KMS-11 (cell line): ENCODE results near the gene PRKCZ.
"Not testable (repeated sequence)": the region's sequence is repeated elsewhere in the genome, so short reads cannot be mapped to it uniquely, and the experiment has no call there.

Experiments
- H2AFZ ChIP-seq: fragments of 200-600 bp; sonication (generic); 2 replicates; pipeline ENCODE4 v1.6.1; 2016; ENCODE audit warnings: antibody characterized with exemption, mixed run types, low read depth
- H3K27ac ChIP-seq: fragments of 200-600 bp; sonication (generic); 2 replicates; pipeline ENCODE4 v1.6.1; 2016; ENCODE audit warnings: mild to moderate bottlenecking, mixed run types
- H3K27me3 ChIP-seq: fragments of 200-600 bp; sonication (generic); 2 replicates; pipeline ENCODE4 v1.6.1; 2017; ENCODE audit warnings: mild to moderate bottlenecking, low read depth, mixed run types, moderate library complexity; ENCODE audit not compliant: insufficient read depth
- H3K36me3 ChIP-seq: fragments of 200-600 bp; sonication (generic); 2 replicates; pipeline ENCODE4 v1.6.1; 2017; ENCODE audit warnings: mild to moderate bottlenecking, mixed run types; ENCODE audit not compliant: insufficient read depth
- H3K4me1 ChIP-seq: fragments of 200-600 bp; sonication (generic); 2 replicates; pipeline ENCODE4 v1.6.1; 2016; ENCODE audit warnings: mild to moderate bottlenecking, low read depth, mixed run types; ENCODE audit not compliant: poor library complexity, severe bottlenecking
- H3K4me2 ChIP-seq: fragments of 200-600 bp; sonication (generic); 2 replicates; pipeline ENCODE4 v1.7.0; 2016; ENCODE audit warnings: mild to moderate bottlenecking, mixed run types
- H3K4me3 ChIP-seq: fragments of 200-600 bp; sonication (generic); IDR thresholded peaks from 2 replicates; pipeline ENCODE4 v1.6.1; 2017; ENCODE audit warnings: low read depth, low read length, mixed read lengths; ENCODE audit not compliant: insufficient read depth
- H3K79me2 ChIP-seq: fragments of 200-600 bp; sonication (generic); 2 replicates; pipeline ENCODE4 v1.6.1; 2016; ENCODE audit warnings: low read depth, mixed run types; ENCODE audit not compliant: insufficient read depth
- H3K9ac ChIP-seq: fragments of 200-600 bp; sonication (generic); 2 replicates; pipeline ENCODE4 v1.6.1; 2016; ENCODE audit warnings: mild to moderate bottlenecking, mixed run types
- H4K20me1 ChIP-seq: fragments of 200-600 bp; sonication (generic); 2 replicates; pipeline ENCODE4 v1.6.1; 2016; ENCODE audit warnings: mild to moderate bottlenecking, mixed run types; ENCODE audit not compliant: insufficient read depth
- TF ChIP-seq, protein P1 (sequence below): fragments of 200-600 bp; sonication (generic); conservative IDR thresholded peaks from 2 replicates; pipeline ENCODE4 v1.6.1; 2017; ENCODE audit warnings: low read depth, mild to moderate bottlenecking, antibody characterized with exemption, low read length, moderate library complexity, mixed read lengths

Gene PRKCZ

DNA sequence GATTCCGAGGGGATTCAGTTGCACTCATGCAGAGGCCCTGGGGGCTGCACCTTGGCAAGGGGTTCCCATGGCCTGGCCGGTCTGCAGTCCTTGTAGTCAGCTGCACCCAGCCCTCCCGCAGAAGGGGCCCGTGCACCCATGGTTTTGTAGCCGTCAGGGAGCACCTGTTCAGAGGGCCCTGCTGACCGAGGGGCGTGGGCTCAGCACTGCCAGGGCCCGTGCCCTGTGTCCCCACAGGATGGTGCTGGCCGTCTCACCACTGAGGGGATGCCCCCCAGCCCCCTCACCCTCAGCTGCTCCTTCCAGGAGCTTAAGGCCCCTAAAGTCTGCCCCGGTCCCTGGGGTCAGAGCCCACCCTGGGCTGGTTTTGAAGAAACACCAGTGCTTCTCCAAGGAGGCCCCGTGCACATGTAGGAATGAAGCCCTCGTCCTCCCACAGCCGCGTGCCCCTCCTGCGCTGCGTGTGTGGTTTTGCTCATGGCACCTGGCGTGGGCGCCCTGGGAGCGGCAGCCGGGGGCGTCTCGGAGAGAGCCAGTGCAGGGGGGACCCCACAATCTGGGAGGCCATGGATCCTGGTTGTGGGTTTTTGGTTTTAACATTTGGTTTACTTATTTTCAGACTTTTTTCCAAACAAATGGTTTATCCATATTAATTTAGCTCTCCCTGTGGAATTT, 40.1 kb downstream of the PRKCZ start:
- TF ChIP-seq, protein P1, sequence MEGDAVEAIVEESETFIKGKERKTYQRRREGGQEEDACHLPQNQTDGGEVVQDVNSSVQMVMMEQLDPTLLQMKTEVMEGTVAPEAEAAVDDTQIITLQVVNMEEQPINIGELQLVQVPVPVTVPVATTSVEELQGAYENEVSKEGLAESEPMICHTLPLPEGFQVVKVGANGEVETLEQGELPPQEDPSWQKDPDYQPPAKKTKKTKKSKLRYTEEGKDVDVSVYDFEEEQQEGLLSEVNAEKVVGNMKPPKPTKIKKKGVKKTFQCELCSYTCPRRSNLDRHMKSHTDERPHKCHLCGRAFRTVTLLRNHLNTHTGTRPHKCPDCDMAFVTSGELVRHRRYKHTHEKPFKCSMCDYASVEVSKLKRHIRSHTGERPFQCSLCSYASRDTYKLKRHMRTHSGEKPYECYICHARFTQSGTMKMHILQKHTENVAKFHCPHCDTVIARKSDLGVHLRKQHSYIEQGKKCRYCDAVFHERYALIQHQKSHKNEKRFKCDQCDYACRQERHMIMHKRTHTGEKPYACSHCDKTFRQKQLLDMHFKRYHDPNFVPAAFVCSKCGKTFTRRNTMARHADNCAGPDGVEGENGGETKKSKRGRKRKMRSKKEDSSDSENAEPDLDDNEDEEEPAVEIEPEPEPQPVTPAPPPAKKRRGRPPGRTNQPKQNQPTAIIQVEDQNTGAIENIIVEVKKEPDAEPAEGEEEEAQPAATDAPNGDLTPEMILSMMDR: no peak
- H3K27me3 ChIP-seq: peaks cover 43% of the 10 kb centered on the region
- H3K79me2 ChIP-seq: no peaks in the 10 kb centered on the region
- no peak overlapping the region for H3K27ac ChIP-seq
- H3K4me1 ChIP-seq: no peaks in the 10 kb centered on the region
- no peak overlapping the region for H2AFZ ChIP-seq
- H3K4me3 ChIP-seq: no peak overlapping the region
- H3K36me3 ChIP-seq: no peaks in the 10 kb centered on the region
- H3K9ac ChIP-seq: no peak overlapping the region
- no peaks in the 10 kb centered on the region for H4K20me1 ChIP-seq
- H3K4me2 ChIP-seq: no peak overlapping the region

DNA sequence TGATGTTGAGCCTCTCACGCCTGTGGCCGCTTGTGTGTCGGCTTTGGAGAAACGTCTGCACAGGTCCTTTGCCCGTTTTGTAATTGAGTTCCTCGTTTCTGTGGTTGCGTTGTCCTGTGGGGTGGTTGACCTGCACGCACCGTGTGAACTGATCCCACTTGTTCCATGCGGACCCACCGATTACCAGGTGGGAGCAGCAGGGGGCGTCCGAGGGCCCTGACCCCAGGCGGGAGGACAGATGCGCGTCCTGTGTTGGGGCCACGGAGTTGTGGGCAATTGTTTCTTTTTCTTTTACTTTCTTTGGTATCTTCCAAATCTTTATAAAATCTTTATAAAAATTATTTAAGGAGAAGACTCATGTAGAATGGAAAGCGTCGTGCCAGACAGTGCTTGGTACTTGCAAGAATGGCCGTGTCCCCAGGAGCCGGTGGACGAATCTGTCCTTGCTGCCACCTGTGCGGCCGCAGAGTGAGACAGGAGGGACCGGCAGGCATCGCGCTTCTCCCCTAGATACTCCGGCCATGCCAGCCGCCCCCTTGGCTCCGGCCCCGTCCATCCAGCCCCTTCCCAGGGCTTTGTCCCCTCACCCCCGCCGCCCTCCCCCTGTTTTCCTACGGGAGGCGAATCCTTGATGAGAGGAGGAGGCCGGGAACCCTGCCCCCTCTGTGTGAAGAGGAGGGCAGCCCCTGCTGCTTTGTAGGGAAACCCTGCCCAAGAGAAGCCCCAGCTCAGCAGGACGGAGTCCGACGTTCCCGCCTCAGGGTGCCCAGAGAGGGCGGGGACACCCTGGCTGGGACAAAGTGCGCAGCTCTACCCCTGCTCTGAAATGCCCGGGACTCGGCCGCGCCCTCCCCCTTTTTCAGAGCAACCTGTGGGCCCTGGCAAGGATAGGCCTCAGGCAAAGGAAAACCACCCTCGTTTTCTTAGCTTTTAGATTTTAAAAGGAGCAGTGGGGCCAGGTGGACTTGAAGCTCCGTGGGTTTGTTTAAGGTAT, 41.7 kb downstream of the PRKCZ start:
- H3K79me2 ChIP-seq: no peaks in the 10 kb centered on the region
- H3K27me3 ChIP-seq: peaks cover 37% of the 10 kb centered on the region
- H3K27ac ChIP-seq: no peak overlapping the region
- H2AFZ ChIP-seq: no peak overlapping the region
- H3K4me1 ChIP-seq: no peaks in the 10 kb centered on the region
- no peak overlapping the region for H3K4me3 ChIP-seq
- H3K4me2 ChIP-seq: no peak overlapping the region
- H4K20me1 ChIP-seq: no peaks in the 10 kb centered on the region
- no peaks in the 10 kb centered on the region for H3K36me3 ChIP-seq
- H3K9ac ChIP-seq: no peak overlapping the region
- TF ChIP-seq, protein P1: no peak

DNA sequence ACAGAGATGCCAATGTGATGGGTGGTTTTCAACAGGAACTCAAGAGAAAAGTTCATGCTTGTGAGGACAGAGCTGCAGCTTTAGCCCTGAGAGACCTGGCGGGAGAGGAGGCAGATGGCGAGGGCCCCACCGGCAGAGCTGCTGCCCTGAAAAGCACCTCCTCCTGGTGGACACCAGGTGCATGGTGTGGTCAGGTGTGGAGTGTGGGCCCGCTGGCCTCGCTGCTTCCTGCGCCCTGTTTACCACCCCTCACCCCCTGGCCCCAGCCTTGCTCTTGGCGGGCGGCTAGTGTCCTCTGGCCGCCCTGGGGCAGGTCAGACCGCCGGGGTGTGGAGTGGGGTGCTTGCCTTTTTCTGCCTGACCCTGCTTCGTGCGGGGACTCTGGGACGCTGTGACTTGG, 42.8 kb downstream of the PRKCZ start:
- H3K79me2 ChIP-seq: no peaks in the 10 kb centered on the region
- no peak overlapping the region for H3K4me3 ChIP-seq
- no peak overlapping the region for H3K9ac ChIP-seq
- no peaks in the 10 kb centered on the region for H3K36me3 ChIP-seq
- H3K27me3 ChIP-seq: peaks cover 30% of the 10 kb centered on the region
- H3K27ac ChIP-seq: no peak overlapping the region
- H3K4me1 ChIP-seq: no peaks in the 10 kb centered on the region
- TF ChIP-seq, protein P1: no peak
- H2AFZ ChIP-seq: no peak overlapping the region
- no peak overlapping the region for H3K4me2 ChIP-seq
- no peaks in the 10 kb centered on the region for H4K20me1 ChIP-seq

DNA sequence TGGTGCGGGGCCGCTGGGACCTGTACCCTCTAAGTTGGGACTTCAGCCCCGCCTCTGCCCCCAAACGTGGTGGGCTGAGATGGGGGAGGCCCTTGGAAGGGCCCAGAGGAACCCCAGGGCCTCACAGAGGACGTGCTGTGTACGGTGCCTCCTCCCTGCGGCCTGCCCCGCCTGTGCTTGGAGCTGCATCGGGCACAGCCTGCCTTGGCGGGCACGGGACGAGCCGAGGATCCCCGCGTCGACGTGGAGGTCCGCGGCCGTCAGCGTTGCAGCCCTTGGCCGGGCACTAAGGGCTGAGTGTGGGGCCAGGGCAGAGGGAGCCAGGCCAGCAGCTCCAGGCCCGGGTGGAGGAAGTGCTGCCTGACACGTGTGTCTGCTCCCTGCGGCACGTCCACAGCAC, 43.4 kb downstream of the PRKCZ start:
- no peaks in the 10 kb centered on the region for H3K79me2 ChIP-seq
- no peak overlapping the region for H3K4me3 ChIP-seq
- H4K20me1 ChIP-seq: no peaks in the 10 kb centered on the region
- no peaks in the 10 kb centered on the region for H3K36me3 ChIP-seq
- H3K4me1 ChIP-seq: no peaks in the 10 kb centered on the region
- no peak overlapping the region for H3K9ac ChIP-seq
- no peak overlapping the region for H3K4me2 ChIP-seq
- no peak overlapping the region for H2AFZ ChIP-seq
- no peak overlapping the region for H3K27ac ChIP-seq
- TF ChIP-seq, protein P1: no peak
- H3K27me3 ChIP-seq: peaks cover 30% of the 10 kb centered on the region

DNA sequence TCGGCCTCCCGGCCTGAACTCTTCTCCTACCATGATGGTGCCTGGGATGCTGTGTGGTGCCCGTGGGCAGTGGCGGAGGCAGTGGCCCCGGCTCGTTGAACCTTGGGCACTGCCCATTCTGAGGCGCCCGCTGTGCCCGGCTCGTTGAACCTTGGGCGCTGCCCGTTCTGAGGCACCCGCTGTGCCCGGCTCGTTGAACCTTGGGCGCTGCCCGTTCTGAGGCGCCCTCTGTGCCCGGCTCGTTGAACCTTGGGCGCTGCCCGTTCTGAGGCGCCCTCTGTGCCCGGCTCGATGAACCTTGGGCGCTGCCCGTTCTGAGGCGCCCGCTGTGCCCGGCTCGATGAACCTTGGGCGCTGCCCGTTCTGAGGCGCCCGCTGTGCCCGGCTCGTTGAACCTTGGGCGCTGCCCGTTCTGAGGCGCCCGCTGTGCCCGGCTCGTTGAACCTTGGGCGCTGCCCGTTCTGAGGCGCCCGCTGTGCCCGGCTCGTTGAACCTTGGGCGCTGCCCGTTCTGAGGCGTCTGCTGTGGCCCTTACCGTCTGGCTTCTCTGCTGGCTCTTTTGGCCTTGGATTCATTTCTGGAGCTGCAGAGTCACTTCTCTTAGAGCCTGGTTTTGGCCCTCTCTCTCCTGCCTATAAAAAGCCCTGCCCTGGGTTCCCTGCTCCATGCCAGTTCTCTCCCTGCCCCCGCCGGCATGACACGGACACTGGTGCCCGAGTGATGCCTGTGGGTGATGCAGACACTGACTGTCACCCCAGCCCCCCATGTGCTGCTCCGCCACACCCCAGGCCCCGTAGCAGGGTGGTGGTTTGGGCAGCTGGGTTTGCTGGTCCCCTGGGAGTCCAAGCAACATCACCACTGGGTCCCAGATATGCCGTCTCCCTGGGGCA, 44.3 kb downstream of the PRKCZ start:
- H4K20me1 ChIP-seq, H3K4me2 ChIP-seq, H2AFZ ChIP-seq, H3K36me3 ChIP-seq, H3K79me2 ChIP-seq, H3K4me3 ChIP-seq, H3K9ac ChIP-seq, H3K27ac ChIP-seq, H3K4me1 ChIP-seq: not testable (repeated sequence)
- H3K27me3 ChIP-seq: peaks cover 29% of the 10 kb centered on the region; the same call in 1 of the 2 replicates
